ENCODE measurements around the gene ARHGAP33. TPM values are rescaled to one million over a fixed set of nuclear protein-coding genes. Genes with fewer than 3 reads are reported as not detected.
"Not testable (repeated sequence)": the region's sequence is repeated elsewhere in the genome, so short reads cannot be mapped to it uniquely, and the experiment has no call there.

Gene ARHGAP33
- total RNA-seq, 6 experiments from 2014 or later = 5.4 to 11.0 (median 8.8) TPM

DNA sequence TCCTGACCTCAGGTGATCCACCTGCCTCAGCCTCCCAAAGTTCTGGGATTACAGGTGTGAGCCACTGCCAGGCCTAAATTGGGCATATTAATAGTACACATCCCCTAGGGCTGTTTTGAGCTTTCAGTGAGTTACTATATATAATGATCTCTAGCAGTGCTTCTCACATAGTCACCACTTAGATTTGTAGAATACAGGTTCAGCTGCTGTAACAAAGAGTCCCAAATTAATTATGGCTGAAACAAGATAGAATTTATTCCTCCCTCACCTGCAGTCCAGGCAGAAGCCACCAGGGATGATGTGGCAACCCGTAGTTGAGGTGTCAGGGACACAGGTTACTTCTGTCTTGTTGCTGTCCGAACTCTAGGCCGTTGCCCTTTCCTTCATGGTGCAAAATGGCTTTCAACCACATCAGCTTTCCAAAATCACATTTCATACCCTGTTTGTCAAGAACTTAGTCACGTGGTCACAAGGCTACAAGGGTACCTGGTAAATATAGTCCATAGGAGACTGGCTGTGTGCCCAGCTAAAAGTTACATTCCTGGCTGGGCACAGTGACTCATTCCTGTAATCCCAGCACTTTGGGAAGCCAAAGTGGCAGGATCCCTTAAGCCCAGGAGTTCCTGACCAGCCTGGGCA, 14.5 kb upstream of the ARHGAP33 start:
- H3K4me3 Mint-ChIP-seq = no peak overlapping the region
- no peak overlapping the region for H3K27ac Mint-ChIP-seq
- peaks cover 32% of the 10 kb centered on the region for H3K4me1 Mint-ChIP-seq (ENCODE audit: low read depth)
- no peak for DNase-seq
- no peaks in the 10 kb centered on the region for H3K9me3 Mint-ChIP-seq
- peaks cover 4% of the 10 kb centered on the region; the same call in 1 of the 2 replicates for H3K27me3 Mint-ChIP-seq (ENCODE audit: insufficient read depth)
- TF ChIP-seq CTCF (IDR thresholded peaks at IDR 0.05) = no peak; the same call in 1 of the 2 replicates
- peaks cover 17% of the 10 kb centered on the region; the same call in 1 of the 2 replicates for H3K36me3 Mint-ChIP-seq (ENCODE audit: low read depth)

DNA sequence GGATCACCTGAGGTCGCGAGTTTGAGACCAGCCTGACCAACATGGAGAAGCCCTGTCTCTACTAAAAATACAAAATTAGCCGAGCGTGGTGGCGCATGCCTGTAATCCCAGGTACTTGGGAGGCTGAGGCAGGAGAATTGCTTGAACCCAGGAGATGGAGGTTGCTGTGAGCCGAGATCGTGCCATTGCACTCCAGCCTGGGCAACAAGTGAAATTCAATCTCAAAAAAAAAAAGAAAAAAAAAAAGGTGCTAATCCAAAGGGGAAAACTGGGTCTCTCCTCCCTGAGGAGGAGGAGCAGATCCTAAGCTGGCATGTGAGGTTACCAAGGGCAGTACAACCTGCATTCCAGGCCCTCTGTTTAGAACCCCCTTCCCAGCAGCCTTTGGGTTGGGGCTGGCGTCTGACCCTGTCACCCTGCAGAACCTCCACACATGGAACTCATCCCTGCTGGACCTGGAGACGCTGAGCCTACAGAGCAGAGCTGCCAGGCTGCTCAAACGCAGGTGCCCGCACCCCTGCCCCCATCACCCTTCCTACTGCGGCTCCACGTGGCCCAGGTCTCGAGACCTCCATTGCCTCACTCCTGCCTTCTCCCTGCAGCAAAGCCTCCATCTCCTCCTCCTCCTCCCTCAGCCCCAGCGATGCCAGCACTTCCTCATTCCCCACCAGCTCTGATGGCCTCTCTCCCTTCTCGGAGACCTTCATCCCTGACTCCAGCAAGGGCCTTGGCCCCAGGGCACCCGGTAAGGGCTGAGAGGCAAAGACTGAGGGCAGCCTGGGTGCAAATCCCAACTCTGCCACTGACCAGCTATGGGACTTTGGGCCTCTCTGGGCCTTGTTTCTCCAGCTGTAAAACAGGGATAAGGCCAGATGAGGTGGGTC, 10.7 kb upstream of the ARHGAP33 start:
- no peak for DNase-seq
- no peak overlapping the region for H3K27ac Mint-ChIP-seq
- peaks cover 2% of the 10 kb centered on the region; the same call in 1 of the 2 replicates for H3K27me3 Mint-ChIP-seq (ENCODE audit: insufficient read depth)
- TF ChIP-seq CTCF (IDR thresholded peaks at IDR 0.05) = no peak
- no peak overlapping the region for H3K4me3 Mint-ChIP-seq
- peaks cover 13% of the 10 kb centered on the region for H3K36me3 Mint-ChIP-seq (ENCODE audit: low read depth)
- H3K9me3 Mint-ChIP-seq = no peaks in the 10 kb centered on the region
- H3K4me1 Mint-ChIP-seq (ENCODE audit: low read depth) = peaks cover 7% of the 10 kb centered on the region

DNA sequence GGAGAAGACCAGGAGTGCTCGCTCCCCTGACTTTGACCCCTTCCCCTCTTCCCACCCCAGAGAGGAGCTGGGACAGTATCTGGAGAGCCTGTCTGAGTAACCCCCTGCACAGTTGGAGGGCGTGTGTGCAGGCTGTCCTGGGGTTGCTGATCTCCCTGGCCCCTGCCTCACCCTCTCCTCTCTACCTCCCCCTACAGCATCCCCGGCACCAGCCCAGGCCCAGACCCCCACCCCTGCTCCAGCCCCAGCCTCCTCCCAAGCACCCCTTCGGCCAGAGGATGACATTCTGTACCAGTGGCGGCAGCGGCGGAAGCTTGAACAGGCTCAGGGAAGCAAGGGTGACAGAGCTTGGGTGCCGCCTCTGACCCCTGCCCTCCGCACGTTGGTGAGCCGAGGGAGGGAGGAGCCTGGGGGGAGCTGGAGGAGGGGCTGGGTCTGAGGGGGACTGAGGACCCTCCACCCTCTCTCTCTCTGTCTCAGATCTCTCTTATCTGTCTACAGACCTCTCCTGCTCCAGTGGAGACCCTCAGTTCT, 8.7 kb upstream of the ARHGAP33 start:
- Mint-ChIP-seq H3K4me1 (ENCODE audit: low read depth) (peaks cover 6% of the 10 kb centered on the region; the same call in 1 of the 2 replicates), H3K27me3 (ENCODE audit: insufficient read depth) (peaks cover 2% of the 10 kb centered on the region), H3K27ac (no peak overlapping the region), H3K9me3 (no peaks in the 10 kb centered on the region), H3K36me3 (ENCODE audit: low read depth) (peaks cover 12% of the 10 kb centered on the region), H3K4me3 (no peak overlapping the region)
- DNase-seq = no peak
- no peak for TF ChIP-seq CTCF (IDR thresholded peaks at IDR 0.05)

DNA sequence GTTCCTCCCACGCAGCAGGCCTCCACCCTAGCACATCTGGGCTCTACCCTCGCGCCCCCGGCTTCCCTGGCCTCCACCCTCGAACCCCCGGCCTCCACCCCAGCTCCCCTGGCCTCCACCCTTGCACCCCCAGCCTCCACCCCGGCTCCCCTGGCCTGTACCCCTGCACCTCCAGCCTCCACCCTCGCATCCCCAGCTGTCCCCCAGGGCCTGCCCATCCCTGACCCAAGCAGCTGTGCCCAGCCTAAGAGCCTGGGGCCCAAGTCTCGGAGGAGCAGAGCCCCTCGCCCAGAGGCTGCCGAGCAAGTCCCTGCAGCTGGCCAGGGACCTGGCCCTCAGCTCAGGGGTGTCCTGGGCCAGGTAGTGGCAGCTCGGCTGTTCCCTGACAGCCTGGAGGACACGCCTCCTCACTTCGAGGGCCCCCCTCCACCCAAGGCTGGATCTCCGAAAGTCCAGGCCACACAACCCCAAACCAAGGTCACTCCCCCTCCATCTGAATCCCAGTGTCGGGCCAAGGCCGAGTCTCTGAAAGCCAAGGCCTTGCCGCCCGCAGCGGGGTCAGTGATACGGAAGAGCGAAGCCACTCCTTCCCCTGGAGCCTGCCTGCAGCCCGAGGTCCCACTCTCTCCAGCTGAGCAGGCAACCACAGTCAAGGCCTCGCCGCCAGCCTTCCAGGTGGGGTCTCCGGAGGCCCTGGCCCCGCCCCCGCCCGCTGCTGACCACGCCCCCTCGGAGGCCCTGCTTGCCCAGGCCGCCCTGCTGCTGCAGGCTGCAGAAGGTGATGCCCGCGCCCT, 7.9 kb upstream of the ARHGAP33 start:
- H3K36me3 Mint-ChIP-seq (ENCODE audit: low read depth) = peaks cover 7% of the 10 kb centered on the region
- no peak overlapping the region for H3K4me3 Mint-ChIP-seq
- no peak for DNase-seq
- peaks cover 2% of the 10 kb centered on the region for H3K27me3 Mint-ChIP-seq (ENCODE audit: insufficient read depth)
- TF ChIP-seq CTCF (IDR thresholded peaks at IDR 0.05) = no peak
- H3K27ac Mint-ChIP-seq = no peak overlapping the region
- H3K4me1 Mint-ChIP-seq (ENCODE audit: low read depth) = peaks cover 6% of the 10 kb centered on the region; the same call in 1 of the 2 replicates
- no peaks in the 10 kb centered on the region for H3K9me3 Mint-ChIP-seq

DNA sequence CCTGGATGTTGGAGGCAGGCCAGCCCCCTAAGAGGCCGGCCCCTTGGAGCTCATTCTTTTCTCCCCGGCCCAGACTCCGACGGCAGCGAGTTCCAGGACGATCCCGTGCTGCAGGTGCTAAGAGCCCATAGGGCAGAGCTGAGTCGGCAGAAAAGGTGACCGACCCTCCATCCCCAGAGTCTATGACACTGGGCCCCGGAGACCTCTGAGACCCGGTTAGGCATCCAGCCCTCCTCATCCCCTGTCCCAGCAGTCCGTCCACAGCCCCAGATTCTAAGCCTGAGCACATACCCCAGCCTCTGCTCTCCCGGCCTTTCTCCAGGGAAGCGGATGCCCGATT, 7.3 kb upstream of the ARHGAP33 start:
- no peak for DNase-seq
- no peaks in the 10 kb centered on the region for H3K9me3 Mint-ChIP-seq
- no peak overlapping the region for H3K27ac Mint-ChIP-seq
- H3K27me3 Mint-ChIP-seq (ENCODE audit: insufficient read depth) = peaks cover 2% of the 10 kb centered on the region
- no peak for TF ChIP-seq CTCF (IDR thresholded peaks at IDR 0.05)
- no peak overlapping the region for H3K4me3 Mint-ChIP-seq
- peaks cover 6% of the 10 kb centered on the region for H3K4me1 Mint-ChIP-seq (ENCODE audit: low read depth)
- H3K36me3 Mint-ChIP-seq (ENCODE audit: low read depth) = peaks cover 7% of the 10 kb centered on the region

DNA sequence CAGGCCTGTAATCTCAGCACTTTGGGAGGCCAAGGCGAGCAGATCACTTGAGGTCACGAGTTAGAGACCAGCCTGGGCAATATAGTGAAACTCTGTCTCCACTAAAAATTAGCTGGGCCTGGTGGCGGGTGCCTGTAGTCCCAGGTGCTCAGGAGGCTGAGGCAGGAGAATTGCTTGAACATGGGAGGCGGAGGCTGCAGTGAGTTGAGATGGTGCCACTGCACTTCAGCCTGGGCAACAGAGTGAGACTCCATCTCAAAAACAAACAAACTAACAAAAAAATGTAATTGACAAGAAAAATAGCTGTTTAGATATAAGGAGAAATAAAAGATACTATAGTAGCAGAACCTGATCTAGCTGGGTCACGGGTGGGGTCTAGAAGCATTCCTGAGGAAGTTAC, 3.0 kb upstream of the ARHGAP33 start:
- H3K27ac Mint-ChIP-seq; H3K9me3 Mint-ChIP-seq; H3K27me3 Mint-ChIP-seq (ENCODE audit: insufficient read depth); DNase-seq; H3K36me3 Mint-ChIP-seq (ENCODE audit: low read depth); H3K4me3 Mint-ChIP-seq: not testable (repeated sequence)
- H3K4me1 Mint-ChIP-seq (ENCODE audit: low read depth) = peaks cover 22% of the 10 kb centered on the region
